Stimulated activated CD8-positive, alpha-beta memory T cell treated with anti-CD3 and anti-CD28 coated beads, Interleukin-15, amount 100 ng/mL, for 4 hours (primary cell): Measurements from ENCODE around the gene SLC38A4.

ENCODE experiments used
- DNase-seq, 2 donors: peaks; one replicate each; pipeline ENCODE4 v3.0.0-alpha.2; 2020; ENCODE audit warnings: low read depth in 2 of 2

Gene SLC38A4

DNA sequence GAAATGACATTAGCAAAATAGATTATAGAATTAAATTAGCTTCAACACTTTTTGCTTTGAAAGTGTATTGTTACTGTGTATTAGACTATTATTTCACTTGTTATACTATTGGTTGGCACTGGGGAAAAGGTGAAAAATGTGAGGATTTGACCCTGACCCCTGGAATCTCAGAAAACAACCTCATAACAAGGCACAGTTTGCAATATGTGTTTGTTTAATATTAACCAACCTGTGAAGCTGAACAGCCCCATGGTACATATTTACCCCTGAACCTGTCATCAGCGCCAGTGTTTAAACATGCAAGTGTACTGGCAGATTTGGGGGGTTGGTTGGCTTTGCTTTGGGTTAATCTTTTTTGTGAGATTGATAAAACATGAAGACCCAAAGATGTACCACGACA lies 11.7 kb downstream of the SLC38A4 start:
- DNase-seq = no peak

DNA sequence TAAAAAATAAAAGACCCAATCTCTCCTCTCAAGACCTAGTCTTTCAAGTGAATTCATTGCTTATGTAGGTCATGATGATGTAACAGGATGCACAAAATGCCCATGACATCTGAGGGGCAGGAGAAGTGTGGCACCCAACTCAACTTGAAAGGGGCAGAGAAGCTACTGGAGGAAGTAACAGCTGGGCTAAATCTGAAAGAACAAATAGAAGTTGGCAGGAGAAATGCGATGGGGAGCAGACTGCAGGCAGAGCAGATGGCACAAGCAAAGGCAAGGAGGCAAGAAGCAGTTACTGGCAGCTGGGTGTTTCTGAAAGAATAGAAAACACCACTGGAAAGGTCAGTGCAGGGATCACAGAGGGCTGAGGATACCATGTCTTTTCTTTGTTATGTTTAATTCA lies 14.6 kb downstream of the SLC38A4 start:
- DNase-seq = no peak

DNA sequence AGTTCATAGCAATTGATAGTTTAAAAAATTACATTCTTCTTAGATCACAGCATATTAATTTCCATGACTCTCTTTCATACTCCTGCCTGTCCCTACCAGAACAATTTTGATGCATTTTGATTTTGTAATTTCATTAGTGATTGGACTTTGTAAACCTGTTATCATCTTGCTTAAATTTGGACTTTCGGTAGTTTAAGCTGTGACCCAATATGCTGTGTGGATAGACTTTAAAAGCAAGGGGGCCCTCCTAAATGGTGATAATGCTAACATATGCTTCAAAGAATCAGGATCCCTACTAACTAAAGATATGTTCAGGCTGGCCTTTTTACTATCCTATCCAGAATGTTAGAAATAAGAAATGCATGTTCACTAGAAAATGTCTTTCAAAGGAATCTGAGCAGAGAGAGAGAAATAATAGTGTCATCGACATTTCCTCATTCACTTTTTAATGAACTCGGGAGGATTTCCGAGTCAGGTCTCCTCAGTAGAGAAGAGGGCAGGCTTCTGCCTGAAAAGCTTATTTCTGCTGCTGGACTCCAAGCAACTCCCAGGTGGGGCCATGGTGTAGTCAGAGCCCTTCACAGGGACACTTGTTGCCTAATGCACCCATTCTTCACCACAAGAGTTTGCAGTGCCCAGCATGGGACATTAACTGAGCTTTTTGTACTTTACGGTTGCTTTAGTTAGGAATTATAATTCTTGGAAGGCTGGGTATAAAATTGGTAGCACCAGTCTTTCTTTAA lies 16.7 kb downstream of the SLC38A4 start:
- no peak for DNase-seq

DNA sequence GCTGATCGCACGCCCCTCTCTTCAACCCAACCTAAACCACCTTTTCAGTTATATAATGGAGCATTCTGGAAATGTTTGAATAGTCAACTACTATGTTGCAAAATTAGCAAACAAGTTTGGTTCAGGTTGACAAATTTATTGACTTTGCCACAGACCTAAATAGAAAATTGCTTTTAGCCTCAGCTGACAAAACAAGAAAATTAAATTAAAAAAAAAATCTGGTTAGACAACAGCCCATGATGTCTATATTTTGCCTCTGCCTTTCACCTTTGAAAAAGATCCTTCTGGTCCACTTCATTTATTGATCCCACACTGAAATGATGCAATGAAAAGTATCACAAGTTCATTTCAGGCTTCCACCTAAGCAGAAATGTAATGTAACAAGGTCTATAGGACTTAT lies 17.5 kb downstream of the SLC38A4 start:
- DNase-seq = no peak

DNA sequence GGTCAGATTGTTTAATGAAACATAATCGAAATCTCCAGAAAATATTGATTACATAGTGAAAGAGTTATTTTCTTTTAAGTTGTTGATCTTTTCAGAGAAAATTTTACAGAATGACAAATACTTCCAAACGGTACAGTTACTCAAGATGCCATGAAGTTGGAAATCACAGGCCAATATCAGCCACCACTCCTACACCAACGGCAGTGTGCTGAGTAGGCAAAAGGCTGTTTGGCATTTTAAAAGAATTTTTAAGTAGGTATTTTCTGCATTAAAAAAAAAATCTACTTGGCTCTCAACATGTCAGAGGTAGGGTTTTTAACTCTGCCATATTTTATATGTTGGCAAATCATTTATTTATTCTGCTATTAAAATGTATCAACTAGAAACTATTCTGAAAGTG lies 21.7 kb downstream of the SLC38A4 start:
- no peak for DNase-seq

DNA sequence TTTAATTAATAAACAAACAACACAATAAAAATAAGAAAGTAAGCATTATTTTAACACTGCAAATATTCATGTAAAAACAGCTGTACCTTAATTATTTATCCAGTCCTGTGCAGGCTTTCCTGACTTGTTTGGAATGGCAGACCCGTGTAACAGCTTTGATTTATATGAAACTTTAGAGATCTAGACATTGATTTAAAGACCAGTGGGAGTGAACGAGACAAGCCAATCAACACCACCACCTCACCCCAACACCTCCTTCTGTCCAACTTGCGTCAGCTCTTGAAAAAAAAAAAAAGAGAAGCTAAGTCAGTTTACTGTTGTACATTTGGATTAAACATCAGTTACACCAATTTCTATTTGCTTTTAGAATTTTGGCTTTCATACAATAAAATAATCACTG lies 22.3 kb downstream of the SLC38A4 start:
- no peak for DNase-seq

DNA sequence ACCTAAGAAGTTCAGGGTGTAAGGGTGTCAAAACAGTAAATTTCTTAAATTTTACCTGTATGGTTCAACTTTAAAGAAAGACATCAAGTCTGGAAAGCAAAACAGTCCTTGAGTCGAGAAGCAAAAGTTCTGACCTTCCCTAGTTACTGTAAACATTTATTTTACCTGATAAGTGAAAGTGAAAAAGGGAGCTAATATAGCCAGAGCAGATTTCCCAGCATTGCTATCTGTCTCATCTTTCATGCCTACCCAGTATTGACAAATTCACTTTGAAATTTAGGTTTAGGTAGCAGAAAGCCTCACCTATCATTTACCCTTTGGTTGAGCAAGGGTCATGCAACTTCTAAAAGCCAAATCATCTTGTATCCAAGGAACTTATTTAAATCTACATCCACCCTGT lies 24.5 kb downstream of the SLC38A4 start:
- DNase-seq = no peak

DNA sequence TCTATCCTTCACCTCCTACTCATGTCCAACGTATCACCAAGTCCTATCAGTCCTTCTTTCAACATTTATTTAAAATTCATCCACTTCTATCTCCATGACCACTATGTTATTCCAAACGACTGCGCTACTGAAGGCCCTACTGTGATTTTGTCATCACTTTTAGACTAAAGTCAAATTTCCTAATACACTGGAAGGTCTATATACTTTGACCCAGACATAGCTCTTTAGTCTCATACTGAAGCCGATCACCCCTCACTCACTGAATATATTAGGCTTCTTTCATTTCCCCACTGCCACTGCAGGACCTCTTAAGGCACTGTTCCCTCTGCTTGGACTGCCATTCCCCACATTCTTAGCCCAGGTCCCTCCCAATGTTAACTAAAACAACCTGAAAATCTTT lies 25.6 kb downstream of the SLC38A4 start:
- DNase-seq = no peak

DNA sequence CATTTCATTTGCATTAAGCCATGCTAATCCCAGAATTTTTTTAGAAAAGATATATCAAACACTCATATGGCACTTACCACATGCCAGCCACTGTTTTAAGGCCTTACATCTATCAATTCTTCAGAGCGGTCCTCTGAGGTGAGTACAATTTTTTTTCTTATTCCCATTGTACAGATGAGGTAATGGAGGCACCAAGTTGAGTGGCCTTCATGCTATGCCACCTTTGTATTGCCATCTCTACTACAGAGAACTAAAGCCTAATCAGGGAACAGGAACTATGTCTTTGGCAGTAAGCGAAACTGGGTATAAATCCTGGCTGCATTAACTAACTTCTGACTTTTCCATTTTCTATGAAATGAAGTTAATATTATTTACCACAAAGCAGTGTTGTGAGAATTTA lies 27.1 kb downstream of the SLC38A4 start:
- DNase-seq = no peak

DNA sequence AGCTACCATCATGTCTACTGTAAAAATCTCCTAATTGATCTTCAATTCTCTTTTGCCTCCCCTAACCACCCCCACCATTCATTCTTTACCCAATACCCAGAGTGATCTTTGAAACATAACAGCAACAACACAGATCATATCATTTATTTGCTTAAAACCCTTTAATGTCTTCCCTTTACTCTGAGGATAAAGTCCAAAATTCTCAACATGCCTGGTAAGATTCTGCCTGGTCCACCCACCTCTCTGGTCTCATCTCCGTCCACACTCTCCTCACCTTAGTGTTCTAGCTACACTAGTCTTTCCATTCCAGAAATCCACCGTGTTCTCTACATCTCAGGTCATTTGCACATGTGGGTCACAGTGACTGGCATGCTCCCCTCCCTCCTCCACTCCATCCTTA lies 27.7 kb downstream of the SLC38A4 start:
- DNase-seq = no peak

DNA sequence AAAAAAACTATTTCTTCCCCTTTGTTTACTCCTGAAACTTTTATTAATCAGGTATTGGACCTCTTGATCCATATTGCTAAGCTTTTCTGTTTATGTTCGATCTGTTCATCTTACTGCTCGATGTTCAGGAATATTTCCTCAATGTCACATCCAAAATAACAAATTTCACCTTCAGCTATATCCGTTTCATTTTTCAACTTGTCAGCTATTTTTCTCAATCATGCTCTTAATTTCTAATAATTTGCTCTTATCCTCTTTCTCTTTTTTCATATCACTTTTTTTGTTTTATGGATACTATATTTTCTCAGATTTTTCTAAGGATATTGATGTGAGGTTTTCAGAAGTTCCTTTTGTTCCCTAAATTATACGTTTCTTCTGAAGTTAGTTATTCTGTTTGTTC lies 29.8 kb downstream of the SLC38A4 start:
- no peak for DNase-seq

DNA sequence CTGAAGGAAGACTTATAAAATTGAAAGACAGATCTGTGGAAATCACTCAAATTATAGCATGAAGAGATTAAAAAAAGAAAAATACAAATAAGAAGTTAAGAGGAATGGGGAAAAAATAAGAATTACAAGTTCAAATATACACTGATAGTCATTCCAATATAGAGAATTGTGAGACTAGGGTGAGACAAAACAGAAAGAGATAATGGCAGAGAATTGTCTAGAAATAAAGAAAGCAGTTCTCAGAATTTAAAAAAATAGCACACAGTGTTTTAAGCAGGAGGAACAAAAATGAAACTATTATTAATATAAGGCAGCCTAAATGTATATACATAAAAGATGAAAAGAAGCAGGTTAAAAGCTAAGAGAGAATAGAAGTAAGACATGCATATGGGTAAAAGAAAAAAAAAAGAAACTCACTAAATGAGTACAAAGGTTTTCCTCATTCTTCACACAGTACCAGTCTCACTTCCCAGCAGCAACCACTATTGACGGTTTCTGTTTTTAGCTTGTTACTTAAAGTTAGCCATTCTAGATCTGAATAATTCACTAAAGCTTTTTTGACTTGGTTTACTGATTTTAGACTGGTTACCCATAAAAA lies 31.1 kb downstream of the SLC38A4 start:
- DNase-seq = no peak

DNA sequence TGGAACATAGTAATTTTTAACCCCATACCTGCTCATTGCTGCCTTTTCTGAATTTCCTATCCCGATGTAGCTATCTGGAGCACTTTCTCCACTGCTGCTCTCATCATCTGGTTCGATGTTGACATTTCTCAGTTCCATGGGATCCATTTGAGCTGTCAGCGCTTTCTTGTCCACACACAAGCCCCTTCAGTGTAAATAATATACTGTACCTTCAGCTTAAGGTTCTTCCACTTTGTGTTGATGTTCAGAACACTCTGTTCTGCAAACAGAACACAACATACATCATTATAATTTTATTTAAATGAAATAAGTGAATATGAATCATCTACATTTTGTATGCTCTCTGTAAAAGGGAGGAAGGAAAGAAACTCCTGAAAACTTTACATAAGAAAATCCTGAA lies 32.9 kb downstream of the SLC38A4 start:
- DNase-seq = no peak

DNA sequence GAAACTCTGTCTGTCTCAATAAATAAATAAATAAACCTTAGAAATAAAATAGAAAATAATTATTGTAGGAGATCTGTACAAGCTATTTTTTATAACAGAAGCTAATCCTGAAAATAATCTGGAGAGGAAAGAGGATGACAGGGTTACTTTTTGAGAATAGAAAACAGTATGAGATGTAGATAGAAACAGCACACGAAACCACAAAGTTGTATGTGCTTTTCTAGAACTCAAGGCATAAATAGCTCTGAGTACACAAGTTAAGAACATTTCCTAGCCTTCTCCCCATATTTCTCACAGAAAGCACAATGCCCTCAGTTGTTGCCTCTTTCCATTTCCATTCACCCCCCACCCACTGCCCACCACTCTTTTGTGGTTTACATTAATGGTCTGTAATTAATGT lies 35.7 kb downstream of the SLC38A4 start:
- no peak for DNase-seq

DNA sequence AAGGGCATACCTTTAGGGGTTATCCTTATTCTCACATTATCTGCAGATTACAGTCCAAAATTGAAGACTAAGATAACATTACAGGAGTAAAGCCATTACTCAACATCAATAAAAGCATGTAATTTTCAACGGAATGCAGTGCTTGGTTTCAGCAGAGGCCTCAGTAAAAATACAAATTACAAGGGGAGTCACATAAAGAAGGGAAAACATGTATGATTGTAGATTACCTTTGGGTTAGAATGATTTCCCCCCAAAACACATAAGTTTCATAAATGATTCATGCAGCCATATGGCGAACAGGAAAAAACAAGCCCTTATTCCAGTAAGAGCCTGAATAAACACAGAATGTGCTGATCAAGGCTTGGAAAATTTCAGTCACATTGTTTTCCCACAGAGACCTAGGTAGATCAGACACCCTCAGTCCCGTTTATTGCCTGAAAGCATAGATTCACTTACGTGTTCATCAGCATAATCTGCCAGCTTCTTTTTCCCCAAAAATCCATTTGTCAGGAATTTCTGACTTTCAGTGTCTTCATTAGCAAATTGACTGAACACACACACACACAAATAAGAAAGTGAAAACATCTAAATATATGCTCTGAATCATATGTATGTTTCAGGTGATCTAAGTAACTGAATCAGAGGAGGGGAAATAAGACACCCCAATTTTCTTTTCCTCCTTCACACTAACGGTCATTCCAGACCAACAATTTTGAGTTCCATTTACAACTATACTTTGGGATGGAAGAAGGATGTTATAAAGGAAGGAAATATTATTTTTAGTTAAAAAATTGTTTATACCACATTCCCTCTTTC lies 37.5 kb downstream of the SLC38A4 start:
- DNase-seq = no peak

DNA sequence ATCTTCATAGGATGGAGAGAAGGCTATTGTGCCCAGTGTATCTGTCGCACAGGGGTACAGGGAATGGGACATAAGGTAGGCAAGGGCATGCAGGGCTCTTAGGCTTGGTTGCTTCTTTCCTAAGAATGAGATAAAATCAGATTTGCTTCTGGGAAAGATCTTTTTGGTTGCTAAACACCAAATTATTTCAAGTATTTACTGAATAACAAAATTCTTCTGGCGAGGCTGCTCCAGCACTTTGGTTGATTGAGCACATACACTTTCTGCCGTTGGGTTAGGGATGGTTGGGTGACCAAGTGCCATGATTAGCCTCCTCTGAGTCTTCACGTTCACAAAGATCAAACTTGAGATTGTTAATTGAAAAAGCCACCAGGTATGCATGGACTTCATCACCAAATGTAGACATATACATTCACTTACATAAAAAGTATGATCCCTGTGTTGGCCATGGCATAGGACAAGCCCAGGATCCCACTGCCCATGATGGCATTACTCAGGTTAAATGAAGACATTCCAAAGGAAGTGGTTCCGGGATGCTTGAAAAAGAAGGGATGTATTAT lies 38.2 kb downstream of the SLC38A4 start:
- no peak for DNase-seq

DNA sequence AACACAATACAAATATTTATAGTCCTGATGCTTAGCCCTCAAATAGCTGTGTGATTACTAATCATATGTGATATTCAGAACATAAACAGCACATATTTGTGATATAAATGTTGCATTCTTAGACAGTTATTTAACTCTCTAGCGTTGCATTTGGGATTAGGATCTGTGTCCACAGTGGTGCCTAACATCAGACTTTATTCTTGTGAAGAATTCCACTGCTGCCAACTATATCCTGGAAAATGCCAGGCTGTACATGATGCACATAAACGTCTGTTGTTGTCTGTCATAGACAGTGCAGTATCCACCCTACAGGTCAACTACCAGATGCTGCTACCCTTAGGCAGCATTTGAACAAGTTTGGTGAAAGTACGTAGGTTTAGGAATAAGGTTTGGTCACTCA lies 39.0 kb downstream of the SLC38A4 start:
- DNase-seq = no peak

DNA sequence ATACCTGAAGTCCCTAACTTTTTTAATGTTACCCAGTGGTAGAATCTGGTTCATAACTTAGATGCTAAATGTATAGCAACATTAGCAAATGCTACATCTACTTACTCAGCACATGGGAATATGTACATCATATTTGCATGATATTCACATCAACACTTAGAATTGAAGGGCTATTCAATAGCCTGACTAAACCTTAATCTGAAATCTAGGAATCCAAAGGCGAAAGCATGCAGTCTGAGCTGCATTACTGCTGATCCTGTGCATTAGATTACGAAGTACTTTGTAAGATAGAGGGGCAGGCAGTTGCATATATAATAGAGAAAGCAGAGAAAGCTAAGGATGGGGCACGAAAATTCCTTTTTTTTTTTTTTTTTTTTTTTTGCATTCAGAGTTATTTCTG lies 40.4 kb downstream of the SLC38A4 start:
- no peak for DNase-seq

DNA sequence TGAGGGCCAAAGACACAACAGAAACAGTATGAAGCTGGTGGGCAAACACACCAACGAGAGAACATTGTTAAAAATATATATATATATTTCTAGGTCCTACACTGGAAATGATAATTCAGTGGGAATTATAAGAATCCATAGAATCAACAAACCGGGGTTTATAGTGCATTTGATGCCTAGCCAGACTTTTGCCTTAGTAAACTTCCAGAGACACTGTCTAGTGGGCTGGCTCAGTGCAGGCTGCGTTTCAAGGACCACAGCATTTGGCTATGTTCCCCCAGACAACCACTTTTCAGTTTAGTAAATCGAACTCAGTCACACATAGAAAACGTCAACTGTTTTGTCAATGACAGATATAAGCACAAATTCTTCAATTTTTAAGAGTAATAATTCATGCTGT lies 41.9 kb downstream of the SLC38A4 start:
- DNase-seq = no peak

DNA sequence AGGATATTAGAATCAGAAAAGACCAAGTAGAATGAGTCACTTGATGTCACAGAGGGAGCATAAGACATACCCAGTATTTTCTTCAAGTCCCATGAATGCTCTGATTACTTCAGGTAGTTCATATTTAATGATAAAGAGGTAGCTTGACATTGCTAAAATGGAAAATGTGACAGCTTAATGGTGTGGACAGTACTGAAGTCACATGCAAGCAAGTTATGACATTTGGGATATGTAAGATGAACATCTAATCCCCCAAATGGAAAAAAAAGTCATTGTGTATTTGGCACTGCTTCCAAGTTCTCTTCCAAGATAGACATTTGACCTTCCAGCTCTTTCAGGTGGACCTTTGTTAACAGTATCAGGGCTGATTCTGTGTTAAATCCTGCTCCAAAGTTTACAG lies 45.9 kb downstream of the SLC38A4 start:
- DNase-seq = no peak

DNA sequence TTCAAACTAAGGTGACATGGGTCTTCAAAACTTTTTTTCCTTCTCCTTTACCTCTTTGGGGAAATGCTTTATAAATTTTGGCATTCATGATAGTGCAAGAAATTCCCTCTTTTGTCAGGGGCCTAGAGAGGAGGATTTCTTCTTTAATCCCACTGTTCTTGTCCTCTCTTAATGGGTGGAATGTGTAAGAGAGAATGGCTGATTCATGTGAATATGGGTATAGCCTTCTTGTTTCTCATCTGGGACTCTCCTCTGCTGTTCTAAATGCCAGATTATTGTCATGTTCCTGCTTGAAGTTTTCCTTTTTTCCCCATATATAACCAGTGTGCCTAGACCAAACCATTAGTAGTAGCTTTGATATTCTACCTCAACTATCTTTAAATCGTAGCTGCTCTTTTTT lies 46.7 kb downstream of the SLC38A4 start:
- DNase-seq = no peak

DNA sequence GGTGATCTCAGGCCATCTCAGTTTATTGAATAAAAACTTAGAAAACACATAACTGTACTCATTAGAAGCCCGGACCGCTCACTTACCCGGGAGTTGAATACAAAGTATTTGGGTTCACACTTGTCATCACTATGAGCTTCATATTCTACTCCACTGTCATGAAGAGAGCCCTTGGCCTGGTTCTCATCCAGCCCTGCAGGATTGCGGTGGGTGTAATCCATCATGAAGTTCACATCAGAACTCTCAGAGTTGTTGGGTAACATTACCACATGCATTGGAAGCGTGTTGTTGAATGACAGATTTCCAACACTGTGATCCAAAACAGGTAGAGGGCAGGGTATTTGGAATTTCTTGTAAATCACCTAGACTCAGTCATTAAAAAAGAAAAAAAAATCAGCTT lies 47.4 kb downstream of the SLC38A4 start:
- DNase-seq = no peak

DNA sequence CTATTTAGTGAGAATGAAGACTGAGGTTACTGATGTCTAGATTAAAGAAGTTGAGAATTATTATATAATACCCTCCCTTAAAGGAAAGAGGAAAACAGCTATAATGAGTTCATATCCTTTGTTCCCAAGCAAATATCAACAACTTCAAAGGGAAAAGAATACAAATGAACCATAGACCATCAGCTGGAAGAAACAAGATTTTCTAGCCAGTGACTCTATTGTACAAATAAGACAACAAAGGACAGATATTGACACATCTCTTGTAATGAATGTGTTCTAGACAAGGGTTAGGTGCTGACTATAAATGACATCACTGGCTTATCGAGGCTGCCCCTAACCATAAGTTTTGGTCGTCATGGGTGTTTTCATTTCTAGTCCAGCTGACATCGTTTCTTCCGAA lies 48.2 kb downstream of the SLC38A4 start:
- DNase-seq = no peak
